PFSK-1 (cell line): Measurements from ENCODE around the gene CELF4.

Experiments used
- POLR2AphosphoS5 ChIP-seq: IDR thresholded peaks from 2 replicates; pipeline ENCODE4 v1.6.1; 2012; ENCODE audit warnings: low read depth, mild to moderate bottlenecking, control low read depth, low read length, moderate library complexity
- REST ChIP-seq, 2 experiments: IDR thresholded peaks; 2 replicates each; pipeline versions ENCODE4 v1.6.1 to v1.8.0; 2011 to 2012; ENCODE audit warnings: low read depth in 2 of 2, low read length in 2 of 2, control low read depth in 1 of 2, inconsistent platforms in 1 of 2, mild to moderate bottlenecking in 1 of 2, moderate library complexity in 1 of 2; ENCODE audit not compliant: insufficient read depth in 1 of 2
- SIN3A ChIP-seq: IDR thresholded peaks from 2 replicates; pipeline ENCODE4 v1.6.1; 2012; ENCODE audit warnings: mild to moderate bottlenecking, low read length, moderate library complexity, borderline replicate concordance; ENCODE audit not compliant: insufficient read depth
- TAF1 ChIP-seq: IDR thresholded peaks from 2 replicates; pipeline ENCODE4 v1.6.1; 2012; ENCODE audit warnings: low read length, control low read depth, borderline replicate concordance; ENCODE audit not compliant: insufficient read depth

GRCh38 chr18:37285825-37286224 is 279.8 kb downstream of the CELF4 start:
- TF ChIP-seq POLR2AphosphoS5 = no peak
- no peak for TF ChIP-seq TAF1
- no peak for TF ChIP-seq SIN3A
- TF ChIP-seq REST (IDR thresholded peaks at IDR 0.05; ENCODE audit: insufficient read depth in 1 of 2, low read depth in 2 of 2, low read length in 2 of 2) = no peak
